Activated CD8-positive, alpha-beta T cell treated with anti-CD3 and anti-CD28 coated beads, Interleukin-2, amount 10 ng/mL, durations not matched to agents 7 days and 5 days (primary cell): Measurements from ENCODE around the gene IGF1R. TPM values are rescaled to one million over a fixed set of nuclear protein-coding genes. Genes with fewer than 3 reads are reported as not detected.
A peak's percentile ranks its signal among the peaks of the same experiment; 100 is the strongest.

Experiments used
- ATAC-seq: fragments of 150-1000 bp; cut with Tn5 transposase; one replicate; pipeline ENCODE4 v1.10.0; 2021; ENCODE audit warnings: moderate library complexity
- CTCF ChIA-PET: fragments of 350-600 bp; sonication (Branson Sonifier 250); formaldehyde crosslinking; loops from one replicate; lab custom pipeline; 2021; ENCODE audit warnings: antibody characterized with exemption; lab: Charles Lee
- POLR2A ChIA-PET: fragments of 350-600 bp; sonication (Branson Sonifier 250); formaldehyde crosslinking; loops from one replicate; lab custom pipeline; 2021; ENCODE audit warnings: antibody characterized with exemption; lab: Charles Lee
- DNase-seq: peaks from one replicate; pipeline ENCODE4 v3.0.0-alpha.2; 2020
- H3K27ac Mint-ChIP-seq: one replicate; pipeline ENCODE4 v1.8.0; 2021; ENCODE audit warnings: mild to moderate bottlenecking, mixed read lengths
- H3K27me3 Mint-ChIP-seq: one replicate; pipeline ENCODE4 v1.8.0; 2021; ENCODE audit warnings: low read depth, mixed read lengths
- H3K36me3 Mint-ChIP-seq: one replicate; pipeline ENCODE4 v1.8.0; 2021; ENCODE audit warnings: low read depth, mixed read lengths
- H3K4me1 Mint-ChIP-seq: one replicate; pipeline ENCODE4 v1.8.0; 2021; ENCODE audit warnings: low read depth, mixed read lengths
- H3K4me3 Mint-ChIP-seq: one replicate; pipeline ENCODE4 v1.8.0; 2021; ENCODE audit warnings: mild to moderate bottlenecking, mixed read lengths
- H3K9me3 Mint-ChIP-seq: one replicate; pipeline ENCODE4 v1.8.0; 2022; ENCODE audit warnings: mixed read lengths; ENCODE audit not compliant: insufficient read depth
- total RNA-seq, 2 experiments: library from RNA; stranded (reverse); gene quantifications; one replicate each; pipeline ENCODE4 v1.2.3, GENCODE V29; 2021

IGF1R gene
- total RNA-seq, 2 experiments from 2014 or later: 9.1 to 10.6 TPM

- H3K4me3 Mint-ChIP-seq: no peak overlapping the region
- CTCF ChIA-PET: interaction anchor here (0.7 to 1.5 kb wide), 3 partner anchors 27 to 221 kb away, joined by 4 to 7 read pairs (median 6); no protein-coding TSS in a partner anchor
- H3K9me3 Mint-ChIP-seq: no peaks in the 10 kb centered on the region
- POLR2A ChIA-PET: no interaction called here
- ATAC-seq (no peak), DNase-seq (no peak)
- no peaks in the 10 kb centered on the region for H3K27me3 Mint-ChIP-seq
- no peaks in the 10 kb centered on the region for H3K36me3 Mint-ChIP-seq
- H3K27ac Mint-ChIP-seq: no peak overlapping the region
- H3K4me1 Mint-ChIP-seq: peaks cover 46% of the 10 kb centered on the region
Measured at GRCh38 chr15:98855067-98855814, 206.9 kb downstream of the IGF1R start.

- no peaks in the 10 kb centered on the region for H3K9me3 Mint-ChIP-seq
- DNase-seq: no peak
- ATAC-seq: no peak
- no peak overlapping the region for H3K4me3 Mint-ChIP-seq
- no peaks in the 10 kb centered on the region for H3K36me3 Mint-ChIP-seq
- peaks cover 46% of the 10 kb centered on the region for H3K4me1 Mint-ChIP-seq
- H3K27ac Mint-ChIP-seq: no peak overlapping the region
- POLR2A ChIA-PET: no interaction called here
- CTCF ChIA-PET: interaction anchor here (0.6 to 3.5 kb wide), 6 partner anchors 10 to 336 kb away, joined by 3 to 18 read pairs (median 6); no protein-coding TSS in a partner anchor
- no peaks in the 10 kb centered on the region for H3K27me3 Mint-ChIP-seq
Measured at GRCh38 chr15:98855815-98856531, 207.6 kb downstream of the IGF1R start.

DNA sequence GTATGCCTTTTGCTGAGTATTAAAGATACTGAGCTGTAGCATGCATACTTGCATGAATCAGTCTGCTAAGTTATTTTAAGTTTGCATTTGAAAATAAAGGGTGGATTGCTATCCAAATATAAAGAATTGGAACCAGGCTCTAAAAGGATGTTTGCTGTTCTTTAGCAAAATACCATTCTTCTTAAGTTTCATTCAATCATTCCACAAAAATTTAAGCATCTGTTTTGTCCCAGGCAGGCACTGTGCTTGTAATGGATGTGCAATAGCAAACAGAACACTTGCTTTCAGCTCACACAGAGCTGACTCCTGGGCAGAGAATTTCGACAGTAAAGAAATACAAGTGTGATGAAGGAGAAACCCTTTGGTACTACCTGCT, 208.2 kb downstream of the IGF1R start:
- no peaks in the 10 kb centered on the region for H3K36me3 Mint-ChIP-seq
- peaks cover 45% of the 10 kb centered on the region for H3K4me1 Mint-ChIP-seq
- no peak overlapping the region for H3K27ac Mint-ChIP-seq
- CTCF ChIA-PET: interaction anchor here (0.6 to 3.5 kb wide), 5 partner anchors 10 to 337 kb away, joined by 3 to 18 read pairs (median 7); no protein-coding TSS in a partner anchor
- POLR2A ChIA-PET: no interaction called here
- no peaks in the 10 kb centered on the region for H3K27me3 Mint-ChIP-seq
- no peak for ATAC-seq
- no peak for DNase-seq
- H3K9me3 Mint-ChIP-seq: no peaks in the 10 kb centered on the region
- no peak overlapping the region for H3K4me3 Mint-ChIP-seq

DNA sequence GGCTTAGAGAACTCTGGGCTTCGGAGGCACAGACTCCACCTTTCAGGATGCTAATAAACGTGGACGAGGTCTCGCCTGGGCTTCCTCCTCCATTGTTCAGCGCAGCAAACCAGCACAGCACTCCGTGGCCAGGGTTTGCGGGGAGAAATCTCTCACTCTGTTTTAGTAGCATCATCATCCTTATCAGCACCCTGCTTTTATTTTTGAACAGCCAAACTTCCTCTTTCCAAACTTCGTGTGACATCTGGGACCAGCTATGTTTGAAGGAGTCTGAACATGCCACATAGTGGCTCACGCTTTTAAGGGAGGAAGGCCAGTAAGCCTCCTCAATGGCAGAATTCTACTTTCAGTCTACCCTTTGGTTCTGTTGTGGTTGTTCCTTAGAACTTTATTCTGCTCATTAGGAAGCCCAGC, 210.3 kb downstream of the IGF1R start:
- no peaks in the 10 kb centered on the region for H3K9me3 Mint-ChIP-seq
- H3K36me3 Mint-ChIP-seq: no peaks in the 10 kb centered on the region
- H3K27ac Mint-ChIP-seq: no peak overlapping the region
- peaks cover 35% of the 10 kb centered on the region for H3K4me1 Mint-ChIP-seq
- ChIA-PET POLR2A (no interaction called here), CTCF (interaction anchor here (0.8 to 3.5 kb wide), 4 partner anchors 15 to 211 kb away, joined by 3 to 18 read pairs (median 11); no protein-coding TSS in a partner anchor)
- no peak overlapping the region for H3K4me3 Mint-ChIP-seq
- H3K27me3 Mint-ChIP-seq: no peaks in the 10 kb centered on the region
- ATAC-seq (no peak), DNase-seq (no peak)

DNA sequence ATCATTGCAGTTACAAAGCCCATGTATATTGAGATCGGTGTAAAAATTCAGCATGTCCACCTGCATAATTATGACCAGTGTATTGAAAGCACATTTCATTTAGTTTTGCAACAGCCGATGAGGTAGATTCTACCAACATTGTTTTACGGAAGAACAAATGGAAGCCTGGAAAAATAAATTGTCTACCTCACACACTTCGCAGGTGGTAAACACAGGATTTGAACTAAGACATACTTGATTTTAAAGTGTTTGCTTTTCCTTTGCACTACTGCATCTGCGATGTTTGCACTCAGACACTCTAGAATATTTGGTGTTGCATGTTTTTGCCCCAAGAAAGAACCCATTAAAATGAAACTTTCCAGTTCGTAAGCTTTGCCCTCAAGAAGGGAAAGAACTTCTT, 210.8 kb downstream of the IGF1R start:
- no peaks in the 10 kb centered on the region for H3K9me3 Mint-ChIP-seq
- DNase-seq (no peak), ATAC-seq (no peak)
- H3K36me3 Mint-ChIP-seq: no peaks in the 10 kb centered on the region
- ChIA-PET CTCF (interaction anchor here (0.8 to 3.5 kb wide), 4 partner anchors 15 to 212 kb away, joined by 3 to 18 read pairs (median 11); no protein-coding TSS in a partner anchor), POLR2A (no interaction called here)
- H3K27me3 Mint-ChIP-seq: no peaks in the 10 kb centered on the region
- no peak overlapping the region for H3K4me3 Mint-ChIP-seq
- no peak overlapping the region for H3K27ac Mint-ChIP-seq
- peaks cover 33% of the 10 kb centered on the region for H3K4me1 Mint-ChIP-seq

GRCh38 chr15:98860281-98861041, 212.1 kb downstream of the IGF1R start:
- Mint-ChIP-seq H3K27ac (no peak overlapping the region), H3K9me3 (no peaks in the 10 kb centered on the region)
- CTCF ChIA-PET: interaction anchor here (0.8 to 2.4 kb wide), 5 partner anchors 9 to 216 kb away, joined by 3 to 12 read pairs (median 4); no protein-coding TSS in a partner anchor

GRCh38 chr15:98861188-98861587, 212.8 kb downstream of the IGF1R start:
- no peak for ATAC-seq
- no peak for DNase-seq
- Mint-ChIP-seq H3K27me3 (no peaks in the 10 kb centered on the region), H3K4me1 (peaks cover 33% of the 10 kb centered on the region), H3K36me3 (no peaks in the 10 kb centered on the region), H3K27ac (no peak overlapping the region), H3K9me3 (no peaks in the 10 kb centered on the region), H3K4me3 (no peak overlapping the region)
- ChIA-PET POLR2A (no interaction called here), CTCF (interaction anchor here (0.8 to 3.0 kb wide), 7 partner anchors 10 to 215 kb away, joined by 3 to 12 read pairs (median 4); no protein-coding TSS in a partner anchor)

More at GRCh38 chr15:98860281-98861041, 212.1 kb downstream of the IGF1R start:
- POLR2A ChIA-PET: interaction anchor here (0.7 kb wide), 1 partner anchor 107 kb away, joined by 3 read pairs; no protein-coding TSS in a partner anchor
- Mint-ChIP-seq H3K4me3 (no peak overlapping the region), H3K36me3 (no peaks in the 10 kb centered on the region), H3K4me1 (peaks cover 33% of the 10 kb centered on the region), H3K27me3 (no peaks in the 10 kb centered on the region)
- no peak for DNase-seq
- no peak for ATAC-seq

DNA sequence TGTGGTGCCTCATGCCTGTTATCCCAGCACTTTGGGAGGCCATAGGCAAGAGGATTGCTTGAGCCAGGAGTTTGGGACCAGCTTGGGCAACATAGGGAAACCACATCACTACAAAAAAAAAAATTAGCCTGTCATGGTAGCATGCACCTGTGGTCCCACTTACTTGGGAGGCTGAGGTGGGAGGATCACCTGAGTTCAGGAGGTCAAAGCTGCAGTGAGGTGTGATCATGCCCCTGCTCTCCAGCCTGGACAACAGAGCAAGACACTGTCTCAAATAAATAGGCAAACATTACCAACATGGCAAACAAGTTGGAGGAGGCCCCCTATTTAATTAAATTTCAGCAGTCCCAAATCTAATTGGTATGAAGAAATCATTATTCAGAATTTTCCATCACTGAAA, 215.6 kb downstream of the IGF1R start:
- Mint-ChIP-seq H3K9me3 (no peaks in the 10 kb centered on the region), H3K27me3 (no peaks in the 10 kb centered on the region), H3K27ac (no peak overlapping the region), H3K4me3 (no peak overlapping the region), H3K36me3 (no peaks in the 10 kb centered on the region), H3K4me1 (peaks cover 29% of the 10 kb centered on the region)
- ChIA-PET POLR2A (no interaction called here), CTCF (interaction anchor here (3.0 kb wide), 1 partner anchor 18 kb away, joined by 9 read pairs; no protein-coding TSS in a partner anchor)
- no peak for DNase-seq
- ATAC-seq: no peak

- CTCF ChIA-PET: interaction anchor here (1.0 to 1.3 kb wide), 5 partner anchors 10 to 347 kb away, joined by 3 to 6 read pairs (median 4); no protein-coding TSS in a partner anchor
Measured at GRCh38 chr15:98865397-98866339, 217.3 kb downstream of the IGF1R start.

GRCh38 chr15:98866511-98866910, 218.2 kb downstream of the IGF1R start:
- Mint-ChIP-seq H3K27ac (peak overlapping the region; percentile 87), H3K27me3 (no peaks in the 10 kb centered on the region), H3K4me3 (peak overlapping the region; percentile 74), H3K9me3 (no peaks in the 10 kb centered on the region), H3K4me1 (peaks cover 11% of the 10 kb centered on the region), H3K36me3 (no peaks in the 10 kb centered on the region)
- POLR2A ChIA-PET: interaction anchor here (0.9 kb wide), 1 partner anchor 218 kb away, joined by 3 read pairs; the partner anchor contains the start of gene IGF1R
- CTCF ChIA-PET: interaction anchor here (1.0 to 1.3 kb wide), 5 partner anchors 10 to 347 kb away, joined by 3 to 6 read pairs (median 4); no protein-coding TSS in a partner anchor
- no peak for ATAC-seq
- no peak for DNase-seq

More at GRCh38 chr15:98865397-98866339, 217.3 kb downstream of the IGF1R start:
- H3K27ac Mint-ChIP-seq: peak overlapping the region; percentile 87
- H3K36me3 Mint-ChIP-seq: no peaks in the 10 kb centered on the region
- DNase-seq (peak; percentile 70), ATAC-seq (peak; percentile 93)
- H3K27me3 Mint-ChIP-seq: no peaks in the 10 kb centered on the region
- H3K4me1 Mint-ChIP-seq: peaks cover 19% of the 10 kb centered on the region
- POLR2A ChIA-PET: no interaction called here
- peak overlapping the region; percentile 74 for H3K4me3 Mint-ChIP-seq
- no peaks in the 10 kb centered on the region for H3K9me3 Mint-ChIP-seq
